KOPT-K1 (cell line): Measurements from ENCODE around the gene FRMD6.
"Not testable (repeated sequence)": the region's sequence is repeated elsewhere in the genome, so short reads cannot be mapped to it uniquely, and the experiment has no call there.

Source experiments
- H3K27ac ChIP-seq: fragments of 200-600 bp; sonication (generic); 2 replicates; pipeline ENCODE4 v1.5.1; 2016; ENCODE audit warnings: antibody characterized with exemption, mild to moderate bottlenecking, low read depth, low read length; ENCODE audit not compliant: poor library complexity, severe bottlenecking
- H3K36me3 ChIP-seq: fragments of 200-600 bp; sonication (generic); 2 replicates; pipeline ENCODE4 v1.5.1; 2017; ENCODE audit warnings: antibody characterized with exemption, mild to moderate bottlenecking, low read length, moderate library complexity; ENCODE audit not compliant: insufficient read depth
- H3K9me3 ChIP-seq: fragments of 200-600 bp; sonication (generic); 2 replicates; pipeline ENCODE4 v1.5.1; 2017; ENCODE audit warnings: antibody characterized with exemption, low read length, mild to moderate bottlenecking; ENCODE audit not compliant: insufficient read depth, poor library complexity, severe bottlenecking

FRMD6 gene

DNA sequence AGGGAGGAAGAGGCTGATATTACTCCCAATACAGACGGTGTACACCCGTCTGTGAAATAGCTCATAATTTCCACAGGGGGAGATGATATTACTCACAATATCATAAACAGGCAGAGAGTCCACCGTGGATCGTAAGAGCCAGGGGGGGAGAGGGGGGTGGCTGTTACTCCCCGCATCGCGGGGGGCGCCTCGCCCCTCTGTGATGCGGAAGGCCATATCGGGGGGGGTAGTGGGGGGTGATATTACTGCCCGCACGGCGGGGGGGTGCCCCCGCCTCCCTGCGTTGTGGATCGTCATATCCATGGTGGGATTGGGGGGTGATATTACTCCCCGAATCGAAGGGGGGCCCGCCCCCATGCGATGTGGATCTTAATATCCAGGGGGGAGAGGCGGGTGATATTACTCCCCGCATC lies 91.9 kb downstream of the FRMD6 start:
- H3K9me3 ChIP-seq, result no peaks in the 10 kb centered on the region

GRCh38 chr14:51744372-51745130 lies 92.8 kb downstream of the FRMD6 start:
- Histone ChIP-seq H3K27ac (no peak overlapping the region), H3K36me3 (no peaks in the 10 kb centered on the region), H3K9me3 (no peaks in the 10 kb centered on the region)

More for the DNA sequence above, 91.9 kb downstream of the FRMD6 start:
- Histone ChIP-seq H3K27ac (no peak overlapping the region), H3K36me3 (no peaks in the 10 kb centered on the region)

DNA sequence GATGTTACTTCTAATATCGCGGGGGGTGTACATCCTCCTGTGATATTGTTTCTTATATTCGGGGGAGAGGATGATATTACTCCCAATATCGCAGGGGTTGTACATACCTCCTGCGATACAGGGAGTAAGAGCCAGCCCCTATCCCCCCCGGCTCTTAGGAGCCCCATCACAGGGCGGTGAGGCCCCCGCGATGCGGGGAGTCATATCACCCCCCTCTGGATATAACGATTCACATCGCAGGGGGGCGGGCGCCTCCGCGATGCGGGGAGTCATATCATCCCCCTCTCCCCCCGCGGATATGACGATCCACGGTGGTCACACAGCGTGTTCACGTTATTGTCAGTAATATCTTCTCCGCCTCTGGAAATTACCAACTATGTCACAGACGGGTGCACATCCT lies 95.1 kb downstream of the FRMD6 start:
- not testable (repeated sequence) for H3K9me3 ChIP-seq, H3K27ac ChIP-seq, H3K36me3 ChIP-seq

- Histone ChIP-seq H3K9me3 (no peaks in the 10 kb centered on the region), H3K36me3 (no peaks in the 10 kb centered on the region), H3K27ac (no peak overlapping the region)
Measured at GRCh38 chr14:51750542-51750941, 98.8 kb downstream of the FRMD6 start.

DNA sequence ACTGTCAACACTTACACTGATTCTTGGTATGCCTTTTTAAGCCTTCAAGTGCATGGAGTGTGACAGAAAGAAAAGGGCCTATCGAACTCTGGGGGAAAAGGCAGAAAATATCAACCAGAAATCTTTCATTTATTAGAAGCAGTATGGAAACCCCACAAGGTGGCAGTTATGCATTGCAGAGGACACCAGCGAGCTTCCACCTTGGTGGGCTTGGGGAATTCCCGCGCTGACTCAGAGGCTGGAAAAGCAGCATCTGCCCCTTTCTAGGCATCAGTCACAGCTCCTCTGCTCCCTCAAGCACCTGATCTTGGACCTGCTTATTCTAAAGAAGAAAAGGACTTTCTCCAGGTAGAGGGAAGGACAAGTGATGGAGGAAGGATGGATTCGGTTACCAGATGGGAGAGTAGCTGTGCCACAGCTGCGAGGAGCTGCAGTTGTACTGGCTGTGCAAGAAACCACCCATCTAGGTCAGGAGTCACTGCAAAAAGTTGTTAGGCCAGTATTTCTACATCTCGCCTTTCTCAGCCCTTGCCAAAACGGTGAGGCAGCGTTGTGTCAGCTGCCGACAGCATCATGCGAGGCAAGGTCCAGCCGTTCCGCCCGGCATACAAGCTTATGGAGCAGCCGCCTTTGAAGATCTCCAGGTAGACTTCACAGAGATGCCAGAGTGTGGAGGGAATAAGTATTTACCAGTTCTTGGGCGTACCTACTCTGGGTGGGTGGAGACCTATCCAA lies 100.1 kb downstream of the FRMD6 start:
- not testable (repeated sequence) for H3K27ac ChIP-seq, H3K9me3 ChIP-seq, H3K36me3 ChIP-seq

DNA sequence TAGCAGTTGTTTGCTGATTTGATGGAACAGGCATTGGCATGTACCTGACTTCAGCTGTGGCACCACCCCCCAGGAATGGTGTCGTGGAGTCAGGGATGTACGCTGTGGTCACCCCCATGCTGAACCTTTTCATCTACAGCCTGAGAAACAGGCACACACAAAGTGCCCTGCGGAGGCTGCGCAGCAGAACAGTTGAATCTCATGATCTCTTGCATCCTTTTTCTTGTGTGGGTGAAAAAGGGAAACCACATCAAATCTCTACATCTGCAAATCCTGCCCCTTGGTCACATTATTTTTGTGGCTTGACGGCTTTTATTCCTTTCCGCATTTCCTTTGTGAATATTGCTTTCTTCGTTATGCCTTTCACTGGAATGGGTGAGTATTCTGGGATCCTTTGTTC lies 106.0 kb downstream of the FRMD6 start:
- not testable (repeated sequence) for H3K9me3 ChIP-seq, H3K27ac ChIP-seq, H3K36me3 ChIP-seq

GRCh38 chr14:51759950-51760349 lies 108.2 kb downstream of the FRMD6 start:
- H3K36me3 ChIP-seq, result no peaks in the 10 kb centered on the region
- H3K27ac ChIP-seq, result no peak overlapping the region
- no peaks in the 10 kb centered on the region for H3K9me3 ChIP-seq

- not testable (repeated sequence) for H3K9me3 ChIP-seq, H3K27ac ChIP-seq, H3K36me3 ChIP-seq
Measured at GRCh38 chr14:51765726-51766125, 114.0 kb downstream of the FRMD6 start.

GRCh38 chr14:51766586-51766985 lies 114.9 kb downstream of the FRMD6 start:
- H3K9me3 ChIP-seq, H3K27ac ChIP-seq, H3K36me3 ChIP-seq: not testable (repeated sequence)

GRCh38 chr14:51769261-51769660 lies 117.6 kb downstream of the FRMD6 start:
- not testable (repeated sequence) for H3K9me3 ChIP-seq, H3K27ac ChIP-seq, H3K36me3 ChIP-seq

GRCh38 chr14:51774209-51774608 lies 122.5 kb downstream of the FRMD6 start:
- H3K9me3 ChIP-seq, result no peaks in the 10 kb centered on the region
- no peaks in the 10 kb centered on the region for H3K36me3 ChIP-seq
- H3K27ac ChIP-seq, result no peak overlapping the region

DNA sequence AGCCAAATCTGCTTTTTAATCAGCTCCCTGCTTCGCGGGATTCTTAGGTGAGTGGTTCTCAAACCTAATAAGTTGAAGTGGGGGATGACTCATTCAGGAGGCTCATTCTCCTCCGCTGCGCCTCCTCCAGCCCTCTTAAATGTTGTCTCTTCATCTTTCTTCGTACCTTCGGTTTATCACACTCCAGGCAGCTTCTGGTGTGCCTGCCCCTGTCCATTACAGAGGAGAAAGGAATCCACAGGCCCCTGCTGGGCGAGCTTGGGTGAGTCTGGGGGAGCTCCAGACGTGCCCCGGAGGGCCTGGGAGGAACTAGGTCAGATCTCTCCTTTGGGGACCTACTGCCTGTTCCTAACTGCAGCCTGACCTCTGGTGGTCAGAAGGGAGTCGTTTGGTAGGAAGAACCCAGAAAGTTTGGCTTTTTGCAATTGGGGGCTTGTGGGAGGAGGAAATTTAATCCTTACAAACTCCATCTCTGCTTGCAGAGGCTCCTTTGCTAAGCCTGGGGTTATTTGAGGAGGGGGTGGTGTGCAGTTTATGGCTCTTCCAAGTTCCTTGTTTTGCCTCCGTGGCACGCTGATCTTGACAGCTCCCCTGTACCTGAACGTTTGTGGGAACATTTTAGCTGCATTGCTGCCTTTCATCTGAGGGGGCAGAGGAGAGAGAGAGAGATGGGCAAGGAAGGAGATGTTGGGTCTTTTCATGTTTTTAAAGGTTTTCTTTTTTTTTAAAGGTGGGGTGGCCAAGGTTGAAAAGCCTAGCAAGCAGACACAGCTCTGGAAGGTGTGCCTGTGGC lies 124.6 kb downstream of the FRMD6 start:
- Histone ChIP-seq H3K27ac (no peak overlapping the region), H3K36me3 (no peaks in the 10 kb centered on the region)

GRCh38 chr14:51780006-51780692 lies 128.4 kb downstream of the FRMD6 start:
- no peaks in the 10 kb centered on the region for H3K9me3 ChIP-seq
- no peaks in the 10 kb centered on the region for H3K36me3 ChIP-seq
- H3K27ac ChIP-seq, result no peak overlapping the region

More for the DNA sequence above, 124.6 kb downstream of the FRMD6 start:
- no peaks in the 10 kb centered on the region for H3K9me3 ChIP-seq
